ENCODE measurements around the gene NELL2.
A peak's percentile ranks its signal among the peaks of the same experiment; 100 is the strongest.
"Not testable (repeated sequence)": the region's sequence is repeated elsewhere in the genome, so short reads cannot be mapped to it uniquely, and the experiment has no call there.

NELL2 gene

DNA sequence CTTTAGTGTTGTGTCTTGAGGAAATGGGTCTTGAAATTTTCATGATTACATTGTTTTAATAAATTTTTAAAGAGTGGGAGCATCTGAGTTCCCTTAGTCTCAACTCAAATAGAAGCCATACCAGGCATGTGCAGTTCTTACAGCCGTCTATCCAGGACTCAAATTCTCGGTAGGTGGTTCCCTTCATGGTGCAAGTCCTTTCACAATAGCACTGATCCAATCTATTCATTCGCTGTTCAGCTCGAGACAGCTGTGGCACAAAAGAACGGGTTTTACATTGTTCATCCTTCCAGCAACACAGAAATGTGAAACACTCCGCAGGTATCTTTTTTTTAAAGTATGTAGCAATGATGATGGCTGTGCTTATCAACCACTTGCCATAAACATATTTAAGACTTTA, 100.2 kb downstream of the NELL2 start:
- DNase-seq, result no peak

- DNase-seq, result peak; percentile 1
Measured at GRCh38 chr12:44774815-44775411, 101.2 kb downstream of the NELL2 start.

GRCh38 chr12:44771485-44772021, 104.6 kb downstream of the NELL2 start:
- DNase-seq, result no peak

DNA sequence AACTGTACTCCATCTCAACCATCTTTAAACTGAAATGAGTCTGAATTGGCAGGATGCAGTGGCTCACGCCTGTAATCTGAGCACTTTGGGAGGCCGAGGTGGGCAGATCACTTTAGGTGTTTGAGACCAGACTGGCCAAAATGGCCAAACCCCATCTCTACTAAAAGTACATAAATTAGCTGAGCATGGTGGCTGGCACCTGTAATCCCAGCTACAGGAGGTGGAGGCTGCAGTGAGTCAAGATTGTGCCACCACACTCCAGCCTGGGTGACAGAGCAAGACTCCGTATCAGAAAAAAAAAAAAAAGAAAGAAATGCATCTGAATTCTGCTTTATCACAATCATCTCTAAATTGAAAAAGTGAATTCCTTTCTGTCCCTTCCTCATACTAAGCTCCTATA, 110.3 kb downstream of the NELL2 start:
- no peak for DNase-seq

DNA sequence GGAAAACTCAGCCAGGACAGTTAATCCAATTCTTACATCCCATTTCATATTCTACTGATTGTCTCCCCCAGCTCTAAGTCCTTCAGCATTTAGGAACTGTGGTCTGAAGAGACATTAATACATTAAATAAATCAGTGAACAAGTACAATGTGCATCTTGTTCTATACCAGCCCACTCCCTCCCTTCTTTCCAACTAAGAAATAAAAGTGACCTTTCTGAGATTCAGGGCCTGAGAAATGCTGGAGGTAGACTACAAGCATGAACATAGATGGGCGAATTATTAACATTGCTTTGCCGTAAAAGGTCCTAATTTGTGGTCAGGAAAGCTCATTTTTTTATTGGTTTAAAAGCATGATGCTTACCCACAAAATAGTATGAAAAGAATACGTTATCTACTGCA, 113.1 kb downstream of the NELL2 start:
- DNase-seq, result no peak

DNA sequence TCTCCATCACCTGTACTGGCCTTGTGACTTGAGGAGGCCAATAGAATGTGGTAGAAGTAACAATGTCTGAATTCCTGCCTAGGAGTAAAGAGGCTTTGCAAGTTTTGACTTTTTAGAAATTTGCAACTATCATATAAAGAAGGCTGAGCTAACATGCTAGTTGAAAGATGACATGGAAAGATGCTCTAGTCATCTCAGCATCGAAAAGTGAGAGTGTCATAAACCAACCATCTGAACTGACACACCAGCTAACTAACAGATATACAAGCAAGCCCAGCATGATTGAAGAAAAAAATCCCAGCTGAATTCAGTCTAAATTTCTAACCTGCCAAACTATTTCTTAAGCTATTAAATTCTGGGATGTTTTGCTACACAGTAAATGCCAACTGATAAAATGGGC, 116.8 kb downstream of the NELL2 start:
- no peak for DNase-seq

- DNase-seq, result no peak
Measured at GRCh38 chr12:44750468-44750867, 125.6 kb downstream of the NELL2 start.

DNA sequence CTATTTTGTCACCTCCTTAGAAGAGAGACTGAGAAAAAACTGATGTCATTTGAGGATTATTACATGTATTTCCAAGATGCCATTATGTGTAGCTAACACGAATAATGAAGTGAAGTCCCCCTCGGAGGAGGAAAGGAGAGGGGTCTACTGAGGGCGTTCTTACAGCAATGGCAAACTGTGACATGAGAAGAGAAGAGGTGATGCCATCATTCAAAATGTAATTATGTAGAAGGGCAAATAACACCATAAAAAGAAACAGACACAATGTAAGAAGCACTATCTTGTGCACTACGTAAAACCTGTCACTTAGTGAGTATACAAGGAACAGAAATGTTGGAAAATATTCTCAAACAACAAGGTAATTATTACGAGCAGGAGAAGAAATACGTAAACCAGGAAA, 126.5 kb downstream of the NELL2 start:
- DNase-seq, result no peak

- no peak for DNase-seq
Measured at GRCh38 chr12:44748950-44749468, 127.1 kb downstream of the NELL2 start.

GRCh38 chr12:44741292-44741980, 134.7 kb downstream of the NELL2 start:
- DNase-seq, result not testable (repeated sequence)

- DNase-seq, result no peak
Measured at GRCh38 chr12:44738051-44738450, 138.1 kb downstream of the NELL2 start.

- DNase-seq, result no peak
Measured at GRCh38 chr12:44728566-44728965, 147.5 kb downstream of the NELL2 start.

GRCh38 chr12:44720265-44720664, 155.8 kb downstream of the NELL2 start:
- no peak for DNase-seq

DNA sequence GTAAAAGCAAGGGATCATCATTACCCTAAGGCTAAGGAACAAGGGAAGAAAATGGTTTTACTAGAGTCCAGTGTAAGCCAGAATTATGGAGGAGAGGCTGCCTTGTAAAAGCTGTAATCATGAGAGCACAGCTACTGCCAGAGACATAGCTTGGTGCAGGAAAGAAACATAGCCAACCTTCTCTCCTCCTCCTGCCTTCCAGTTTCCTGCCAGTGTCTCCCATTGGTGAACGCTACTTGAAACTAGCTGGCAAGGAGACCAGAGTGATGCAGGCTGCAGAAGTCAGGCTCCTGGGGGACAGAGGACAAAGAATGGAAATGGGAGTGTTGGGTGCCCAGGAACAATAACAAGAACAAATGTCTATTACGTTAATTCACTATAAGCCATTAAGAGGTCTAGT, 158.5 kb downstream of the NELL2 start:
- DNase-seq, result peak; percentile 16

DNA sequence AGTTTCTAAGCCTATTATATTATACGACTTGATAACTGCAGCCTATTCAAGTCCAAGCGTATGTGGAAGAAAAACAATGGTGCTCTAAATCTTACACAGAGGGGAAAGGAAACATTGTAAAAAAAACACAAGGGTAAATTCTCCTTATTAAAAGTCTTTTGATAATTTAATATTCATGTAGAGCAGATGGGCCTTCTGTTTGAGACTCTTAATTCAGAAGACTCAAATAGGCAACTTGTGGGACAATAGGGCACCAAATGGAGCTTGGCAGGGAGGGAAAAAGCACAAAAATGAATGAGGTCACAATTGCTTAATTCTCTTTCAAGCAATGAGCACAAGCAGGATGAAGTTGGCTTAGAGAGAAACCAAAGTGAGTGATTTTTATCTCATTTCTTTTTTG, 159.4 kb downstream of the NELL2 start:
- no peak for DNase-seq

DNA sequence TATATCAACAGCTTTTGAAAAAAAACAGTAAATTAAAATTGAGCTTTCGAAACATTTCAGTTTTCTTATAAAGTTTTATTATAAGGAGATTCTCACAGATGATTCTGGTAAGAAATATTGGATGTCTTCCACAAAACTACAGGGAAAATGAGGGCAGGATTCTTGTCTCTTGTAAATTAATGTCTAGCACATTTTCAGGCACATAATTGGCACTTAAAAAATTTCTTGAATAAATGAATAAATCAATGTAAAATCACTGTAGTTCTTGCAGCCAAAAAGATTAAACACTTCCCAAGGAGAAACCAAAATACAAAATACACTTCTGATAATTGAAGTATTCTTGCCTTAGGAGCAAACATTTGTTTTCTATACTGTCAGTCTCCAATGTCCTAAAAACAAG, 164.4 kb downstream of the NELL2 start:
- DNase-seq, result no peak

GRCh38 chr12:44709166-44709565, 166.9 kb downstream of the NELL2 start:
- no peak for DNase-seq

- no peak for DNase-seq
Measured at GRCh38 chr12:44708218-44708617, 167.9 kb downstream of the NELL2 start.

GRCh38 chr12:44703182-44703910, 172.8 kb downstream of the NELL2 start:
- no peak for DNase-seq

- DNase-seq, result no peak
Measured at GRCh38 chr12:44697511-44697910, 178.6 kb downstream of the NELL2 start.

DNA sequence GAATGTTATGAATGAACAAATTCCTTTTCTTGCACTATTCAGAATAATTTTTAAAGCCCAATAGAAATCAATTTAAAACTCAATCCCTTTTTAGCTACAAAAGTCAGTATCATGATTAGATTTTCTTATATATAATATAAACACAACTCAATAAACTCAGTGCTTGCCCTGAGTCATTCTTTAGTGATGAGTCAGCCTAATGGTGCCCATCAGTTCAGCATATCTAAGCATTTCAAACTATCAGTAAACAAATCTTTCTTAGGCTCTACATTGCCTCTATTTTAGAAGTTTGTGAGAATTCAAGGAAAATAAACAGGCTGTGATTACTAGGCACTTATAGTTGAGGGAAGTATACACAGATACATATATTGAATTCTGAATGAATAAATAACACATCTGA, 179.6 kb downstream of the NELL2 start:
- DNase-seq, result no peak

DNA sequence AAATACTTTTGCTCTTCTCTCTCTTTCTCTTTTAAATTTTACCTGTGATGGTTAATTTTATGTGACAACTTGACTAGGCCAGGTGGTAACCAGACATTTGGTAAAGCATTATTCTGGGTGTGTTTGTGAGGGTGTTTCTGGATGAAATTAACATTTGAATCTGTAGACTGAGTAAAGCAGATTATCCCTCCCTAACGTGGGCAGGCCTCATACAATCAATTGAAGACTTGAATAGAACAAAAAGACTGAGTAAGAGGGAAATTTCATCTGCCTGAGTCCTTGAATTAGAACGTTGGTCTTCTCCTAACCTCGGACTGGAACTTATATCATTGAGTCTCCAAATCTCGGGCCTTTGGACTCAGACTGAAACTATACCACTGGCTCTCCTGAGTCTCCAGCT, 182.1 kb downstream of the NELL2 start:
- DNase-seq, result no peak

- peak; percentile 29 for DNase-seq
Measured at GRCh38 chr12:44689587-44689986, 186.5 kb downstream of the NELL2 start.
